Choroid plexus epithelial cell (primary cell): ENCODE measurements around the gene DBN1.

Source experiments
- DNase-seq: peaks from one replicate; pipeline ENCODE4 v3.0.0-alpha.2; 2010; ENCODE audit warnings: low read depth
- H3K4me3 ChIP-seq: 2 replicates; pipeline ENCODE4 v1.5.1; 2011; ENCODE audit warnings: low read depth, mild to moderate bottlenecking, control low read depth, low read length, moderate library complexity
- TF ChIP-seq, protein P1 (sequence below): conservative IDR thresholded peaks from 2 replicates; pipeline ENCODE4 v1.5.1; 2011; ENCODE audit warnings: low read depth, mild to moderate bottlenecking, control low read depth, inconsistent platforms, low read length, moderate library complexity

Gene DBN1

GRCh38 chr5:177473443-177474001 is at the start of gene DBN1:
Gene DBN1, minus strand, starts transcription at chr5:177473634. Its CDS starts 113 bp downstream, at chr5:177473521.
- DNase-seq: peak; percentile 60
- TF ChIP-seq, protein P1, sequence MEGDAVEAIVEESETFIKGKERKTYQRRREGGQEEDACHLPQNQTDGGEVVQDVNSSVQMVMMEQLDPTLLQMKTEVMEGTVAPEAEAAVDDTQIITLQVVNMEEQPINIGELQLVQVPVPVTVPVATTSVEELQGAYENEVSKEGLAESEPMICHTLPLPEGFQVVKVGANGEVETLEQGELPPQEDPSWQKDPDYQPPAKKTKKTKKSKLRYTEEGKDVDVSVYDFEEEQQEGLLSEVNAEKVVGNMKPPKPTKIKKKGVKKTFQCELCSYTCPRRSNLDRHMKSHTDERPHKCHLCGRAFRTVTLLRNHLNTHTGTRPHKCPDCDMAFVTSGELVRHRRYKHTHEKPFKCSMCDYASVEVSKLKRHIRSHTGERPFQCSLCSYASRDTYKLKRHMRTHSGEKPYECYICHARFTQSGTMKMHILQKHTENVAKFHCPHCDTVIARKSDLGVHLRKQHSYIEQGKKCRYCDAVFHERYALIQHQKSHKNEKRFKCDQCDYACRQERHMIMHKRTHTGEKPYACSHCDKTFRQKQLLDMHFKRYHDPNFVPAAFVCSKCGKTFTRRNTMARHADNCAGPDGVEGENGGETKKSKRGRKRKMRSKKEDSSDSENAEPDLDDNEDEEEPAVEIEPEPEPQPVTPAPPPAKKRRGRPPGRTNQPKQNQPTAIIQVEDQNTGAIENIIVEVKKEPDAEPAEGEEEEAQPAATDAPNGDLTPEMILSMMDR: no peak

GRCh38 chr5:177520916-177521513 is 47.6 kb upstream of the DBN1 start:
- TF ChIP-seq, protein P1: peak; percentile 32
- H3K4me3 ChIP-seq: no peak overlapping the region
- DNase-seq: no peak

More at GRCh38 chr5:177473443-177474001, at the start of gene DBN1:
- peak within 1 kb of the TSS; percentile 83 for H3K4me3 ChIP-seq

GRCh38 chr5:177520271-177520670 is 46.8 kb upstream of the DBN1 start:
- TF ChIP-seq, protein P1: no peak
- no peak for DNase-seq
- H3K4me3 ChIP-seq: no peak overlapping the region

DNA sequence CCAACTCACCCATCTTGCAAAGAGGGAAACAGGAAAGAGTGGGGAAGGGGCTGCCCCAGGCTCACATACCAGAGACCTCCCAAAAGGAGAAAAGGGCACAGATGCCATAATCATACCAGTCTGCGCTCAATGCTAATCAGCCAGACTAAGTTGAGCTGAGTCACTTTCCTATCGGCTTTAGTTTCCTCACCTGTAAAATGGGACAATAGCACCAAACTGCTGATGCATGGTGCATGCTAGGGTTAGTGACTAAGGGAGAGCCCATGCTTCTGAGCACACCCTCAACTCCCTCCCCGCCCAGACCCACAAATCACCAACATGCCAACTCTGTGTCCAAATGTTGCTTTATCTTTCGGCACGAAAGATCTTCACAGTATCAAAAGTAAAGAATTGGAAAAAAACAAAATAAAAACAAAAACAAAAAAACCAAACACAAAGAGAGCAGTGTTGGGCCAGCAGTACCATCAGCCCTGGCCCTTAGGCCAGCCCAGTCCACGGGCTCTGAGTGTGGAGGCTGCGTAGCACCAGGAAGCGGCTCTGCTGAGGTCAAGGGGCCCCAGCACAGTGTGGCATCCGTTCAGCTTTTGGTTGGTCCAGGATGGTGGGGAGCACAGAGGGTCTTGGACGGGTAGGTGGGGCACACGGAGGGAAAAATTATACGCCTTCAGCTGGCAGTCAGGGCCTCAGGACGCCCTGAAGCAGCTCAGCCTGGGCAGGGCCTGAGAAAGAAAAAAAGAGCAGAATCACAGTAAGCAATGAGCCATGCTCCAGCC is 46.2 kb upstream of the DBN1 start:
- no peak overlapping the region for H3K4me3 ChIP-seq
- DNase-seq: no peak
- TF ChIP-seq, protein P1: no peak

- peak within 1 kb of the TSS; percentile 100 for H3K4me3 ChIP-seq
- peak; percentile 99 for DNase-seq
- TF ChIP-seq, protein P1: no peak
Observed at GRCh38 chr5:177516601-177517568, 43.5 kb upstream of the DBN1 start, which contains the start of gene DDX41. Gene DDX41, minus strand, starts transcription at chr5:177516961. Its CDS starts 16 bp downstream, at chr5:177516945.

- no peak overlapping the region for H3K4me3 ChIP-seq
- TF ChIP-seq, protein P1: no peak
- DNase-seq: no peak
Observed at GRCh38 chr5:177515580-177515979, 42.1 kb upstream of the DBN1 start.
